ENCODE results near the gene SEMA3C.

Gene SEMA3C

DNA sequence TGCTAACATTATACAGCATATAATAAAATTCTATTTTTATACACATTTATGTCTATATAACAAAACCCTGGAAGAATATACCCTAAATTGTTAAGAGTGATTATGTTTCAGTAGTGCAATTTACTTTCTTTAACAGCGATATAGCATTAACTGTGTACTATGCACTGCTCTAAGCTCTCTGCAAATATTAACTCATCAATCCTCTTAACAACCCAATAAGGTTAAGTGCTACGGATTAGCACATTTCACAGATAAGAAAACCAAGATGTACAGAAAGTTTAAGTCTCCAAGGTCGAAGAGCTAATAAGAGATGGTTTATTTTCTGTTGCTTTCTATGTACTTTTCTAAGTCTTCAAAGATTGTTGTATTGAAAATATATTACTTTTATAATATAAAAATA lies 95.8 kb downstream of the SEMA3C start:
- no peak for DNase-seq (ENCODE audit: low read depth)

DNA sequence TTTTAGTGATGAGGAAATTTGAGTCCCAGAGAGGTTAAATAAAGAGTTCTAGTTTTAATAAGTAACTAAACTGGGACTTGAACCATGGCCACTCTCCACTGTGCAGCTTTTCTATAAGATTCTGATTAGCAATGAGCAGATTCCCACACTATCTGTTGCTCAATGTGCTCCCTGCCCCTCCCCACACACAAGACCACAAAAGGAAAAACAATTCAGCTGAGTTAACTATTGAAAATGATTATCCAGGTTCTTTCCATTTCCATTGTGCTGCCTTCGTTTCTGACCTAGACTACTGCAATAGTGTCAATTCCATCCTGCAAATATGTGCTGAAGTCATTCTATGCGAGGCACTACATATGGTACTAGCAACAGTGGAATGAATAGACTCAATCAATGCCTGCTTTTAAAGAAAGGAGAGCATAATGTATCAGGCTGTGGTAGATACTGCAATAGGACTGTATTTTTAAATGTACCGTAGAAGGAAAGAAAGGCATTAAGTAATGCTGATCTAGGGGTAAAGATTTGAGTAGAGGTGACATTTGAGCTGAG lies 97.0 kb downstream of the SEMA3C start:
- DNase-seq (ENCODE audit: low read depth): no peak

DNA sequence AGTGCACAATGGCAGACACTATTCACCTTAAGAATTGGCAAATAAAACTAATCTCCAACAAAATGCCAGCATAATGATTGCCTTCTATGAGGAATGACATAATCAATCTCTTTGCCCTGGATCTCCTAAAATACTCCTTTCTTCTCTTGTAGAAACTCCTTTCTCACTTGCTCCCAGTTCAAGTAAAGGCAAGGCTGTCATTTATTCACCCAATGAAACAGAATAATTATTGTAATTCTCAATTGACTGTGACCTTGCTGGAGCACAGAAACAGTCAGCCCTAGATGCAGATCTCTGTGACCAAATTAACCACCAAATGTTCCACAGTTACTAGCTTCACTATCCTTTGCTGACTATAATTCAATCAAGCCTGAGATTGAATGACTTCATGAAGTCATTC lies 99.3 kb downstream of the SEMA3C start:
- DNase-seq (ENCODE audit: low read depth): no peak

DNA sequence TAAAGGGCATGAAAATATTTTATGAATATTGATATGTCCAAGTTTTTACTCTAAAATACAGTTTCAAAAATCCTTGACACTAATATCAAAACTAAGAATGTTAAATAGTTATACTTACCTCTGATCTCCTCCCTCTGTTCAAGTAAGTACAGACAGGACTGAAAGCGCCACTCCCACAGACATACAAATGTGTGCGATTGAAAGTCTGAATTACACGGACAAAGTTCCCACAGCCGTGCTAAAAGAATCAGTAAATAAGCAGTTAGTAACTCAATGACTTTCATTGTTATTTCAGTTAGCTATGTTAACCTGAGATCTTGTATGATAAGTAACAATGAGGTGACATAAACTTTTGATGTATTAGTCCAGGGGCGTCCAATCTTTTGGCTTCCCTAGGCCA lies 100.7 kb downstream of the SEMA3C start:
- no peak for DNase-seq (ENCODE audit: low read depth)

DNA sequence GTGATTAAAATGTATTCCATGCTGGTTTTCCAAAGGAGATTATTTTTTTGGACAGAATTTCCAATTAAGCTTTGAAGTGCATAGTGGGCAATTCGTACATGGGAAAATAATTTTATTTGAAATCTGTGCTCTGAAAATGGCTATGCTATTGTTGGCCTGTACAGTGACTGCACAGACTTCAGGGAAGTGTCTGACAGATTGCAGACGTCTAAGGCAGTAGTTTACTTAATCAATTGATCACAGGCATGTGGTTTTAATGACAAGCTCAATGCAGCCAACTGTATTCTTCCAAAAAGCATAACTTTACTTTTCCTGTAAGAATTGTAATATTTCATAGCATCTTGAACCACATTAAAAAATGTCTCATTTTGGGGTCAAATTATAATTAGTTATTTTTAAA lies 102.0 kb downstream of the SEMA3C start:
- no peak for DNase-seq (ENCODE audit: low read depth)

DNA sequence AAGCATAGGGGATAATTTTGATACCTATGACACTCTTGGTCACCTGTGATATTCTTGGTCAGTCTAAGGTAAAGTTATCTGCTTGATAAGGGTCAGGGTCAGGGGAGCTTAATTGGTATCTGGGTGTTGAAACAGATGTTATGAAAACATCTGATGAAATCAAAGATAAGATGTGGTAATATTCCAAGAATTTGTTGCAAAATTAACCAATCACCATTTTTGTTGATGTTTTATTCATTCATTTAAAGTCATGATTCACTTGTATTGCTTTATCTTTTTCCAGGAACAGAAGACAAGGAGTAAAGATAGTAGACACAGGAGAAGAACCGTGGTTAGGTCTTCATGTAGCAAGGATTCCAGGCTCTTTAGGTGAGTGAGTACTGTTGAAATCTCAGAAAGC lies 103.1 kb downstream of the SEMA3C start:
- no peak for DNase-seq (ENCODE audit: low read depth)

DNA sequence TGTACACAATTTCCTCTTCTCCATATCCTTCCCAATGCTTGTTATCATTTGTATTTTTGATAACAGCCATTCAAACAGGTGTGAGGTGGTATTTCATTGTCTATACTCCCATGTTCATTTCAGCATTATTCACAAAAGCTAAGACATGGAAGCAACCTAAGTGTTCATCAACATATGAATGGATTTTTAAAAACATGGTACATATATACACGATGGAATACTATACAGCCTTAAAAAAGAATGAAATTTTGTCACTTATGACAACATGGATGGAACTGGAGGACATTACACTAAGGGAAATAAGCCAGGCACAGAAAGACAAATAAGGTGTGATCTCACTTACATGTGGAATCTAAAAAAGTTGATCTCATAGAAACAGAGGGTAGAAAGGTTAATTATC lies 109.3 kb downstream of the SEMA3C start:
- DNase-seq (ENCODE audit: low read depth): no peak

DNA sequence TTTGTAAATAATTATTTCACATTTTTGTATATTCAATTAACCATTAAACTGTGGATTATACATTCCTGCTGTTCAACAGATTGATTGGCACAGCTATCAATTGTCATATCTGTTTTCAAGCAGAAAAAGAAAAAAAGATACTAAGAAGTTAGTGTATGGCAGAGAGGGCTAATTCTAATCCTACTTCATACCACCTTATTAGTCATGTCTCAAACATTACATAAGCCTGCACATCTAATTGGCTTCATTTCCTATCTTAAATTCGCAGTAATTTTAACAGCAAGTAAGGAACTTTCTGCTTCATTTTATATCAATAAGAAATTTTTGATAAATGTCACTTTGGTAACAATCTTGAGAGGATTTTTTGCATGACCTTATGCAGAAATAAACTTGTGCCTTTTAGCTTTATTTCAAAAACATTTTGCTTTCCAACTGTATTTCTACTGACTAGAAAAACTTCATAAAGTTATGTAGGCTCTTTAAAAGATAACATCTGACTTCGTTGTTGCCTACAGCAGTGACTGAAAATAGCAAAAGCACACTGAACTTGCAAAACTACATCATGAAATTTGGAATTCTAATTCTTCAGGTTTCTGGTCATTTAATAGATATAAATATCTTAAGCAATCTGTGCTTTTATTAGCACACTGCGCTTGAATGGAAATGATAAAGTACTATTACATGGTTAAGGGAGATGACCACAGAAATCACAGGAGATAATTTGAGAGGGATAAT lies 111.5 kb downstream of the SEMA3C start:
- DNase-seq (ENCODE audit: low read depth): no peak

DNA sequence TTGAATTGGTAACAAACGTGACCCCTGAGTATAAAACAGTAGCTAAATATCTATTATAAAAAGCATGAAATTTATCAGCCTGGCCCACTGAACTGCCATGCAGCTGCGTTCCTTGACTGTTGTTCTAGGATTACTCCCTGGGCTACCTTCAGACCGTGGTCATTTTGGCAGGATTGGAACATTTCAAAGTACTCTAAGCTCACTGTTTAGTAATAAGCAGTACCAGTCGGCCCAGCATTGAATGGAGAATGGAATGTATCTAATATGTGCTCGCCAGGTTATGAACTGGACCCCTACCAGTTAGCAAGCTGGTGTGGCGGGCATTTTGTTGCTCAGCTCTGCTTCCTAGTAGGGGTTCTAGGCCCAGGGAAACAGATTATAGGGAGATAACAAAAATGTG lies 112.2 kb downstream of the SEMA3C start:
- no peak for DNase-seq (ENCODE audit: low read depth)

DNA sequence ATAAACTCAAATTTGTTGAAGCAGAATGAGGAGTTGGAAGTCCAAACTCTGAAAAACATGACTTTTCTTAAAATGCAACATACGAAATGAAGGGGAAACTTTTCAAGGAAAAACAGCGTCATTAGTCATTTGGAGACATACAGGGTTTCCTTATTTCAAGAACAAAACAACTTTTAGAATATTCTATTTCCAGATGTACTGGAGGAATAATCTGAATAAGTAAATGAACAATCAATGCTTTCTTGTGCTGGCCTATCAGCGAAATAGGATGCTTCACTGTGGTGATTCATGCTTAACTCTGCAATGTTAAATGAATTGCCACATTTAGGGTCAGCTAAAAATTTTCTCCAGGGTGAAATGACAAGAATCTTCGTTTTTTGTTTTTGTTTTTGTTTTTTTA lies 114.3 kb downstream of the SEMA3C start:
- no peak for DNase-seq (ENCODE audit: low read depth)

DNA sequence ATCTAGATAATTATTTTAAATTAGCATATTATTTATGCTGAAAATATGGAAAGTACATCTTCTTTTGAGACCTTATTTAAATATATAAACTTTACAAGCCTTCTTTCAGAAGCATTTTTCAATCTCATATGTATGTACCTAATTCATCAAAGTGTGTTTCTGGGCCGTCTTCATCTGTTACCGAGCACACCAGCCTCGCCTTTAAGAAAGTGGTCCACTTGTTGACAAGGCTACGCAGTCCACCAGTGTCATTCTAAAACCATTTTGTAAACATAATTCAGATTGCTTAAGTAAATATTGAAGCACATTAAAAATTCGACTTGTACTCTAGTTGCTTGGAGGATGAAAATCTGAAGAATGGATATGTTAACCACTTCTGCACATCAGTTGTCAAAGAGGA lies 116.3 kb downstream of the SEMA3C start:
- no peak for DNase-seq (ENCODE audit: low read depth)

DNA sequence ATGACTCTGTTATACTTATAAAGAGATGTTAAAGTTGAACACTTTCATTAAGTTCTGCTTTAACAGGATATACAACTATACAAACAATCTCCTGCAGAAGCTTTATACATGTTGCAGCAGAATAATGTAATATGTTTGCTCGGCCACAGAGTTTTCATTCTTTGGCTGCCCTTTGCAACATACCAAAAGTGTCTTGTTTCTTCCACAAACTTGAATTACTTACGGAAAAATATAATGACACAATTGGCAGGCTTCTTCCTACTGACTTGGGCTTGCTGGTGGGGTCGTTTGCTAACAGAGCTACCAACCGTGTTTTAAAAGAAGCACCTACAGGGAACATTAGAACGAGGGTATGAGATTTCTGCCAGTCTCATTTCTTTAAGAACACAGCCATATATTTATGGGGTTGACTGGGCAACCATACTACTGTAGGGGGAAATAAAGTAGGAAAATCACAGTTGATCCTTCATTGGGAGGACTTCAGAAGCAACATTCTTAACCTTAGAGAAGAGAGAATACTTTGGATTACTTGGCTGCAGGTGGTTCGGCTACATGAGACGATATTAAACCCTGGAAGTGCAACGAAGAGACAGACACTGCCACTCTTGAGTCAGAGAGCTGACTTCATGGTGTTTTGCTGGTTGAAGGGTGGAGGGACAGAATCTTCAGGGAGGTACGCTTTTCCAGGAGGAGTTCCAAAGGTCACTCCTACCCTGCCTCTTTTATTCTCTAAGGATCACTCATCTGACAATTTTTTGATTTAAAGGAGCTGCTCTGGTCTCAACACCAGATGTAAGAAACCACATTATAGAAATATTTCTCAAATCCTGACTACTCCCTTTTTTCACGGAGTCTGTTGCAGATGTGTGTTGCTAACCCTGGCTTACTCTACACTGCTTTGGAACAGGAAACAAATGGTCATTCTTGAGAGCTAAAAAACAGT lies 123.9 kb downstream of the SEMA3C start:
- DNase-seq (ENCODE audit: low read depth): no peak

DNA sequence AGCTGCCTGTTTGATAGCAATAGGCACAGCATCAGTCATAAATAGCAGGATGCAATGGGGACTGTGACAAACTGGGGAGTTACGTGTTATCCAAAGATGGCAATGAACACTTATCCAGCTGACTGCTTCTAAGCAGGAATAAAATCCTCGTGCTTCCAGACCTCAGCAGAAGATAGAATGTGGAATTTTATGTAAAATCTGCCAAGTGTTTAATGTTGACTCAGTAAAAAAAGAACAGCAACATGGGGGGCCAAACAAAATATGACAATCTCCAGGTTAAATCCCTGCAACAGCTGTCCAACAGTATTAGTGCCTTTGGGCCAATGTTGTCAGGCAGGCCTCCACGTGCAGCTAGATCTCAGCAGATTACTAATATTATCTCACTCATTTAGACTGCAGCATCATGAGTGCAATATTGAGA lies 127.3 kb downstream of the SEMA3C start:
- no peak for DNase-seq (ENCODE audit: low read depth)

DNA sequence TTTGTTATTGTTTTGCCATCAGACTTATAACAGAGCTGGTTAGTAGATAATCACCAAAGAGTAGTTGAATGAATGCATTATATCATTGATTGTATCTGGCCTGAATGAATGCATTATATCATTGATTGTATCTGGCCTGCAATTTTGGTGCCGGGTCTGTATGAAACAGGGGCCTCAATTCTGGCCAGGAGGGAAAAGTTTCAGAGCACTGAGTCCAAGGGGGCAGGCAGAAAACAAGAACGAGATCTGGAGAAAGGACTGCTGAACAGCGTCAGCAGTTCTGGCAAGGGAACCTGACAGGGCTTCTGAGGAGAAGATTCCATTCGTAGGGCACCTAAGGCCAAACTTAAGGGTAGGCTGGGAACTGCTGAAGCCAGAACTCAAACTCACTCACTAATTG lies 128.0 kb downstream of the SEMA3C start:
- no peak for DNase-seq (ENCODE audit: low read depth)

DNA sequence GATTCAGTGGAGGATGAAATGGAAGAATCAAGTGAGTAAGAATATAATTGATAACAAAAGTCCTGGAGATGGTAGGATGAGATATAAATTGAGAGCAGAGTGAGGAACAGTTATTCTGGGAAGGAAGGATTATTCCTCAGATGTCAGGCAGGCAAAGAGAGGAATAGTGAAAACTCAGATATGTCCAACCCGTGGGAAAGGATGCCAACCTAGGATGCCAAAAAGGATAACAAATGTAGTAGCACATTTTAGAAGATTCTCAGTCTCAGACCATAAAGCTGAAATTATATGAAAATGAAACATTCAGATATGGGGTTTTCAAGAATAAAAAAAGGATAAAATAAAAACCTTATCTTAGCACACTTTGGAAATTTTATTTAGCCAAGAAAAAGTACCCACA lies 131.1 kb downstream of the SEMA3C start:
- no peak for DNase-seq (ENCODE audit: low read depth)

DNA sequence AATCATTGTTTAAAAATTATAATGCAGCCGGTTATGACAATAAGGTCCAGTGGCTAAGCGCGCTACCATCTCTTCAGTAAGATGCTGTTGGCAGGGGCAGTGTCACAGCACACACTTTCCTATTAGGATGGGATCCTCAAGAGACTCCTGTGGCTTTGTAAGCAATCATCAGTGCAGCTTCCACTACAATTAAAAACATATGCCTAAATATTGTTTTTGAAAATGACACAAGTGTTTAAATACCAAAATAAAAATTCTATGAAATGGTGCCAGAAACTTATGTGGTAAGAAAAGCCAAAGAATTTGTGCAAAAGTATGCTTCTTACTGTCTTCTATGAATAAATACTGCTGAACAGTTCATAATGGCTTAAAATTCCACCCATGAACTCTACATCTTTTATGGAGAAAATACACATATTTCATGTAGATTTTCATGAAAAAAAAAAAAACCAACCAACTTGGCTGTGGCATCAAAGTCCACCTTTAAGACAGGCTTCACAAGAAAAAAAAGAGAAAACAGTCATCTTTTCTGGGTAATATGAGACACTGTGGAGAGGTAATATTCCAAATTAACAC lies 132.8 kb downstream of the SEMA3C start:
- DNase-seq (ENCODE audit: low read depth): no peak

DNA sequence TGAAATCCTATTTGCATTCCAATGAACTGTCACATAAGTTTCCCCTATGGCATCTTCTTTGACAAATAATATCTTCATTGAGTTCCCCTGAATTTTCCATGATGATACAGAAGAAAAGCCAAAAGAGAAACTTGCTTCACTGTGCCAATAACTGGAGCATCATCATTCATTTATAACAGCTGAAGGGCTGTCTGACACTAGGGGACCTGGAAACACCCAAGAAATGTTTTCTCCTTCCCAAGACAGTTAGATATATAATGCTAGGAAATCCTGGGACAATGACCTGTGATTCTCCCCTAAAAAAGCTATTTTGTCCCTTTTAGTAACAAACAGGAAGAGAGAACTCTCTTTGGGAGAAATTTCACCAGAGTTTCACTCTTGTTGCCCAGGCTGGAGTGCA lies 133.6 kb downstream of the SEMA3C start:
- DNase-seq (ENCODE audit: low read depth): no peak

DNA sequence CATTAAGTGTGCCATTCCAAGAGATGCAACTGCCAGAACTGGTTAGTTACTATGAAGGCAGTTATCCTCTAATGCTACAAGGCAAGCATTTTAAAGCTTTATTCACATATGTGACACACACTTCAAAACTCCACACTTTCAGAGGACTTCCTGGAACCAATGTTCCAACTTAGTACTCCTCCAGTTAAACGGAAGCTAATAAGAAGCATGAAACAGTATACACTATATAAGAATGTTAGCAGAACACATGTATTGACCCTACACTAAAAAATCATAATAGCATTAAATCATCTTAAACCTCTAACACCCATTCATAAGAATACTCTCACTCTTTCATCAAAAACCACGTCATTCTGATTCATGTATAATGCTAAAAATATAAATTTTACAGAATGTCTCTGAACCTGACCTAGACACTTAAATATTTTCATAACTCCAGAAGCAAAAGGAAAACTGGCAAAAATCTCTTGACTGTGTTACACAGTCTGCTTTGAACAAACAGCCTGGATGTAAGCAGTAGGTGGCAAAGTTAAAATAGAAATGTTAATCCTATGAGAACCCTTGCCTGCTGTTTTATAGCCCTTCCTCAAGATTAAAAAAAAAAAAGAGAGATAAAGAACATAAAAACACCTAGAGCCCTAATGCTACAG lies 135.0 kb downstream of the SEMA3C start:
- no peak for DNase-seq (ENCODE audit: low read depth)

DNA sequence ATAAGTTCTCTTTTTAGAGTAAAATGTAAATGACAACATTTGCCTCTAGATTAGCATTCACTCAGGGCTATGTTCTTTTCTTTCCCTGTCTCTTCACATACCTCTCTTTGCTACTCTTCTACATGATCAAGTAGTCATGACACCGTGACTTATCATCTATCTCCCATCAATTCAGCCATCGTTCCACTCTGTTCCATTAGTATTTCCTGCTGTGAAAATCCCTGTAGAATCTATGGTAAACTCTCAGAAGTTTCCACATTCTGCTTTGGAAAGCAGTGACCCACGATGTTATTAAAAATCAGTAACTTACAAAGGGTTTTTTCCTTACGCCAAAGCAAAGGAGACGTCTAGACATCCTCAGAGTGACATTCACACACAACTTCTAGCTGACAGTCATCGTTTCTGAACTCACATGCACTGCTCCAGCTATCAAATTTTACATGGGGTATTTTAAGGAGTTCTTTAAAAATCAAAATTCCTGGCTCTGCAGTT lies 135.6 kb downstream of the SEMA3C start:
- no peak for DNase-seq (ENCODE audit: low read depth)

DNA sequence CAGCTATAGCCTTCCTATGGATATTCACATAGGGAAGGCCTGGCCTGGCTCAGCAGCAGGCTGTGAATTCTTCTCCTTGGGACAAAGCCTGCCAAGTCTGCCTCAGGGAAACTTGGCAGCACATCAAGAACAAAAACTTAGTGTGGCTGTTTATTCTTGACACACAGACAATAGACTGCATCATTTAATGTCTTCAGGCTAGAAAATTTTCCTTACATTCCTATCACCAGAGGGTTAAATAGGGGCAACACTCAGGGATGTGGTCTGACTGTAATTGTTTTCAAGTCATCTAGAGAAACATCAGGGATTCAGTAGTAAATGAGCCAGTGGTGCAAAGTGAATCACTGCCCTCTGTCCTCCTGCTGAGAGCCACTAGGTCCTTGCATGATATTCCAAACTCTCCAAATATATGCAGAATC lies 137.3 kb downstream of the SEMA3C start:
- DNase-seq (ENCODE audit: low read depth): no peak

DNA sequence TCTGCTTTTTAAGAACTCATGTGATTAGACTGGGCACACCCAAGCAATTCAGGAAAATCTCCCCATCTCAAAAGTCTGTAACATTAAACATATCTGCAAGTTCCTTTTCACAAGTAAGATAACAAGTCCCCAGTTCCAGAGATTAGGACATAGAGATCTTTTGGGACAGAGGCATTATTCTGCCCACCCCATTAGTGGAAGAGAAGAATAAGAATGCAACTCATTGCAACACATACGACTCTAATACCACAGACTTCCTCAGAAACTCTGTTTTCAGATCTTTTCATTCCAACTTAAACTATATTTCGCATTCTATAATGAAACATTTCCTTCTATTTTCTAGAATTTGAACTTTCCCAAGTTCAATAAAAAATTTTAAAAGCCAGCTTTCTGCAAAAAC lies 137.7 kb downstream of the SEMA3C start:
- no peak for DNase-seq (ENCODE audit: low read depth)

DNA sequence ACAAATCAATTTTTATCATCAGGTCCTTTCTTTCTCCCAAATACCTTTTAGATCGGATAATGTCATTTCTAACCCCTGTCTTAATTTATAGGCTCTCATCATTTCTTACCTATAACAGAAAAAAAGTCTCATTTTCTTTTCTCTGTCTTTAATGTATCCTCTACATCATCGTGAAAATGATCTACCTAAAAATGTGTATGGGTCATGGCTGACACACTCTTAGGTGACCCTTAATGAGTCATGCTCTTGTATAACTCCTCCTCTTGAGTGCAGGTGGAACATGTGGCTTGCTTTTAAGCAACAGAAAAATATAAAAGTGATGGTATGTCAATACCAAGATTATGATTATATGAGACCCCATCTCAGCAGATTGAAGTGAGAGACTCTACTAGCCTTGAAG lies 139.4 kb downstream of the SEMA3C start:
- no peak for DNase-seq (ENCODE audit: low read depth)

All from stimulated activated CD8-positive, alpha-beta memory T cell treated with anti-CD3 and anti-CD28 coated beads, Interleukin-15, amount 100 ng/mL, for 24 hours (primary cell).